ENCODE measurements around the gene TUNAR.
"Not testable (repeated sequence)": the region's sequence is repeated elsewhere in the genome, so short reads cannot be mapped to it uniquely, and the experiment has no call there.

The TUNAR gene

DNA sequence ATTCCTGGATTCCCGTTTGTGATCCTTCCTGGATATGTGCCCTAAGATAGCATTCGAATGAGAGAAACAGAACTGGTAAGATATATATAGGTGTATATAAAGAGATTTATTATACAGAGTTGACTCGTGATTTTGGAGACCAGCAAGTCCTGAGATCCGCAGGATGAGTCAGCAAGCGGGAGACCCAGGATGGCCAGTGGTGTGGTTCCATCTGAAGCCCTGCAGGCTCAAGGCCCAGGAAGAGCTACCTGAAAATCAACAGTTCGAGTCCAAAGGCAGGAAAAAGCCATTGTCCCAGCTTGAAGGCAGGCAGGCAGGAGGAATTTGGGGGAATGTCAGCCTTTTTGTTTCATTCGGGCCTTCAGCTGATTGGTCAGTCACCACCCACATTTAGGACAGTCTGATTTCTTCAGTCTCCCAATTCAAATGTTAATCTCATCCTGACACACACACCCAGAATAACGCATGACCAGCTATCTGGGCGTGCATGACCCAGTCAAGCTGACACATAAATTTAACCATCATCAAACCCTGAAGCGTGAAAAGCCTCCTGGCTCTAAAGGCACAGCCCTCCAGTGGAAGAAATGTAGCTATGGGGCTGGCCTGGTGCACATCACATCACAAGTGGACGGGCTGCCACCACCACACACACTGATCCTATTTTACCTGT is 44.3 kb downstream of the TUNAR start:
- DNase-seq = no peak

- DNase-seq = no peak
These were observed 45.4 kb downstream of the TUNAR start for GRCh38 chr14:95922080-95922479.

GRCh38 chr14:95928751-95929150 is 52.1 kb downstream of the TUNAR start:
- no peak for DNase-seq

GRCh38 chr14:95931384-95931783 is 54.8 kb downstream of the TUNAR start:
- no peak for DNase-seq

DNA sequence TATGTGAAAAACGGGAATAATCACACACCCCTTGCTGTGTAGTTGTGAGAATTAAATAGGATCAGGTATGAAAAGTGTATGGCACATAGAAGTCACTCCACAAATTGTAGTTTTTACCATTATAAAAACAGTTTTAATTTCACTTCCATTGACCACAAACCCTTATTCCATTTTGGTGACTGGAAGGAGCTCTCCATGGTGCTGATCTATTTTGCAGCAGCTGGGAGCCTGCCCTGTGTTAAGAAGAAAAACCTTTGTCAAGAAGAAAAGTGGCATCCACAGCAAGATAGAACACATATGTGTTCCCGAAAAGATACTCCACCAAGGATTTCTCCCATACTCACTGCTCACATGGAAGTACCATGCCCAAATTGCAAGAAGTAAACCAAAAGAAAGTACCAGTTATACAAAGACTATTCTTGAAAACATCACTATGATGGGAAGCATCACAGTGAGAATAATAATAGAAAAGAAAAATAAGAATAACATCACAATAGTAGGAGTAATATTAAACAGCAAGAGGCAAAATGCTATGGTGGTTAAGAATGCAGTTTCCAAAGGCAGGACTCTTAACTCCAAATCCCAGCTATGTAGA is 58.7 kb downstream of the TUNAR start:
- DNase-seq = no peak

DNA sequence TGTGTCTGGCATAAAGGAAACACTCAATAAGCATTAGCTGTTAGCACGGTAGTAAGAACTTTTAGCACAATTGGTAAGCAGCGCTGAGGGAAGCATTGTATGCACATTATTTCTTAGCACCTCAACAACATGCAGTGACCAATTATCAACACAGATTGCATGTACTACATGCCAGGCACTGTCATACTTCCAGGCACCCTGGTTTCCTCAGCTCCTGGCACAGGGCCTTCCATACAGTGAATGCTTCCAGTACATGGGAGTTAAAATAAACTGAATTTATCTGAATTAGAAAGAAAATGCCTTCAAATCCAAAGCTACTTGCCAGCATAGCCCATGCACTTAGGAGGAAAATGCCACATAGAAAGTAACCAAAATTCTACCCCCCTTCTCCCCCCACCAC is 59.4 kb downstream of the TUNAR start:
- DNase-seq = no peak

- DNase-seq = no peak
These were observed 62.7 kb downstream of the TUNAR start for GRCh38 chr14:95939335-95939734.

DNA sequence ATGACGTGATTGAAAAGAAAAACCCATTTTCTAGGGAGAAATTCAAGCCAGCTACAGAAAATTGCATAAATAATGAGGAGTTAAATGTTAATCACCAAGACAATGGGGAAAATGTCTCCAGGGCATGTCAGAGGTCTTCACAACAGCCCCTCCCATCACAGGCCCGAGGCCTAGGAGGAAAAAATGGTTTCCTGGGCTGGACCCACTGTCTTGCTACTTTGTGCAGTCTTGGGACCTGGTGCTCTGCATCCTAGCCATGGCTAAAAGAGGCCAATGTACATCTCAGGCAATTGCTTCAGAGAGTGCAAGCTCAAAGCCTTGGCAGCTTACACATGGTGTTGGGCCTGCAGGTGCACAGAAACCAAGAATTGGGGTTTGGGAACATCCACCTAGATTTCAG is 65.3 kb downstream of the TUNAR start:
- DNase-seq = no peak

DNA sequence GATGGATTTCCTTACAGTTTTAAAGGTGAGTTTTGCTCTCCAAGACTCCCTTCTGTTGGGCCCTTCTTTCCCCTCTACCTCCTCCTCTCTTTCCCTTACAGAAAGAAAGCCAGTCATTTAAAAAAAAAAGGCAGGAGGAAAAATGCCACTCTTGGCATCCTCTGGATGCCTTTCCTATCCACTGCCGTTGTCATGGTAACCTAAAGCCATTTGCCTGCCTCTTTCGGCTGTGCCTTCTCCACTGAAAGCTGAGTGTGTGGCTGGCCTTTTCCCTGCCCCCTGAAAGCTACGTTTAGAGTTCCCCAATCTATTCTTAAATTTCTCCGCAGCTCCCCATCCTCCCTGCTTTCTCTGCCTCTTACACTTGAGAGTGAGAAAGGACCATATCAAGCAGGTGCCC is 67.1 kb downstream of the TUNAR start:
- no peak for DNase-seq

GRCh38 chr14:95944462-95944861 is 67.8 kb downstream of the TUNAR start:
- no peak for DNase-seq

- DNase-seq = no peak
These were observed 70.2 kb downstream of the TUNAR start for GRCh38 chr14:95946867-95947266.

- DNase-seq = no peak
These were observed 71.9 kb downstream of the TUNAR start for GRCh38 chr14:95948558-95948981.

GRCh38 chr14:95951359-95951758 is 74.7 kb downstream of the TUNAR start:
- DNase-seq = no peak

DNA sequence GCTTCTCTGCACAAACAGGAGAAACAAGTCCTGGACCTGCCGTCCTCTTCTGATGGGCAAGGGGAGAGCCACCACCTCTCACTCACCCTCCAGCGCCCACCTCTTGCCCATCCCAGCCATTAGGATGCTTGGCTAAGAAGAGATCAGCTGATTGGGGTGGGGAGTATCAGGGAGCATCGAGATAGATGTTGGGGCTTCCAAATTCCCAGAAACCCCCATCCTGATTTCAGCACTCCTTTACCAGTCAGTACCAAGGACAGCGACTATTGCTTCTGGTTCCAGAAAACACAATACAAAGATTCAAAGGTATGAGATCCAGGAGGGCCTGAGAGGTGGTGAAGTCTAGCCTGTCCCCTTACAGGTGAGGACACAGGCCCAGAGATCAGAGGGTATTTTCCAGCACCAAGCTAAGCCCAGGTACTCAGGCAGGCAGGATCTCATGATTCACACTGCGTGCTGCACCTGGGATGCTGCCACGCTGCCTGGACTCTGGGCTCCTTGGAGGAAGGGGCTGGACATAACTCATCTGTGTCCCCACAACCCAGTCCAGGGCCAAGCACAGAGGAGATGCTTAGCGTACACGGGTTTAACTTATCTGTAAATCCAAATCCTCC is 76.6 kb downstream of the TUNAR start:
- DNase-seq = no peak

- DNase-seq = no peak
These were observed 80.2 kb downstream of the TUNAR start for GRCh38 chr14:95956601-95957460.

DNA sequence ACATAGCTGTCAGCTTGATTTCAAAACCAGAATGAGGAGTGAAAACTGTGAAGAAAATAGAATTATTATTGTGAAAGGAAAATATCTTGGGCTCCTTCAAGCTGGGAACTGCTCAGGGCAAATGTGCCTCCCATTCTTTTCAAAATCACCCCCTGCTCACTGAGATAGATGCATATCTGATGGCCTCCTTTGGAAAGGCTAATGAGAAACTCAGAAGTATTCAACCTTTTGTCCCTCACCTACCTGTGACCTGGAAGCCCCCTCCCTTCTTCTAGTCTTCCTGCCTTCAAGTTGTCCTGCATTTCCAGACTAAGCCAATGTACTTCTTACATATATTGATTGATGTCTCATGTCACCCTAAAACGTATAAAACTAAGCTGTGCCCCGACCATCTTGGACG is 81.5 kb downstream of the TUNAR start:
- no peak for DNase-seq

DNA sequence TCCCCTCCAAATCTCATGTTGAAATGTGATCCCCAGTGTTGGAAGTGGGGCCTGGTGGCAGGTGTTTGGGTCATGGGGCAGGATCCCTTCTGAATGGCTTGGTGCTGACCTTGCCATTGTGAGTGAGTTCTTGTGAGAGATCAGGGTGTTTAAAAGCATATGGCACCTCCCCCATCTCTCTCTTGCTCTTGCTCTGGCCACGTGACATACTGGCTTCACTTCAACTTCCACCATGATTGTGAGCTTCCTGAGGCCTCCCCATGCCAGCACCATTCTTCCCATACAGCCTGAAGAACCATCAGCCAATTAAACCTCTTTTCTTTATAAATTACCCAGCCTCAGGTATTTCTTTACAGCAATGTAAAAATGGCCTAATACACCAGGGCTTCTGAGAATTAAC is 82.7 kb downstream of the TUNAR start:
- DNase-seq = no peak

GRCh38 chr14:95961481-95961880 is 84.8 kb downstream of the TUNAR start:
- DNase-seq = no peak

- DNase-seq = no peak
These were observed 88.3 kb downstream of the TUNAR start for GRCh38 chr14:95964901-95965300.

- not testable (repeated sequence) for DNase-seq
These were observed 91.4 kb downstream of the TUNAR start for GRCh38 chr14:95968048-95968447.

Measured in activated CD8-positive, alpha-beta memory T cell treated with anti-CD3 and anti-CD28 coated beads, Interleukin-2, amount 50 U/mL, for 4 hours (primary cell).